ENCODE measurements around the gene RASAL2. TPM values are rescaled to one million over a fixed set of nuclear protein-coding genes. Genes with fewer than 3 reads are reported as not detected.

Gene RASAL2
- total and polyA plus RNA-seq, 2 of the 13 experiments (the other 11 are each of a cell fraction or from before 2014, with no cell fraction given) = 5.4 to 5.9 TPM

DNA sequence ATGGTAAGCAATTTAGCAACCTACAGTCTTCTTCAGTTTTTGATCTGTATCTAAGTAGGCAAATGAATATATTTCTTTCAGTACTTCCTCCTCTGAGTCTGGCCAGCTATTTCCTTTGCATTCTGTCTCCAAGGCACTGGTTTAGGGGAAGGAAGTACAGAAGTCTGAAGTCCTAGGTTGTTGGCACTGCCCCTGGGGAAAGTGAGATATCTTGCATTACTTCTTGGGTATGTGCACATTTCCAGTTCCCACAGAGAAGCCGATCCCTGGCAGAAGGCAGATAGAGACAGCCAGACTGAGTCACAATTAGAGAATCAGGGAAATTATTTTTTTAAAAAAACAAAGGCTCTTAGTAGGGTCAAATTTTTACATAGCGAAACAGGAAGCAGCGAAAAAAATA, 98.8 kb downstream of the RASAL2 start:
- no peak for DNase-seq (ENCODE audit: low spot score)
- ATAC-seq = no peak
- no TSS peak for BruUV-seq (replicated peaks)
- in situ Hi-C loops (cut with HindIII; ENCODE audit: extremely low pct_ligation_motif_present, low pct_unique_long_range_greater_than_20kb) (loop anchor here (5.0 kb wide), 1 partner anchor 235 kb away; no protein-coding TSS in a partner anchor), intact Hi-C loops (cut with micrococcal nuclease; ENCODE audit: unreplicated experiment) (loop anchor here (5.0 kb wide), 1 partner anchor 245 kb away; no protein-coding TSS in a partner anchor)
- H3K9ac ChIP-seq (ENCODE audit: insufficient read depth, low read depth, low read length) = no peak overlapping the region
- ChIA-PET POLR2A (no interaction called here), CTCF (ENCODE audit: low intra/inter-chr PET ratio, low total read pairs) (no interaction called here)
- H3K36me3 ChIP-seq (replicated peaks in 1 of 2; ENCODE audit: control insufficient read depth in 1 of 2, insufficient read depth in 2 of 2, low read length in 2 of 2) = no peaks in the 10 kb centered on the region
- no peaks in the 10 kb centered on the region for H3K9me3 ChIP-seq (ENCODE audit: low read length)
- no peak overlapping the region for H3K27ac ChIP-seq (ENCODE audit: extremely low read length, insufficient read depth, low read length)
- no peak overlapping the region for H2AFZ ChIP-seq (ENCODE audit: low read length)
- FAIRE-seq = no peak
- no peak overlapping the region for H3K4me2 ChIP-seq (ENCODE audit: low read depth, low read length)
- H3K4me1 ChIP-seq (ENCODE audit: insufficient read depth, low read length) = no peaks in the 10 kb centered on the region
- no peaks in the 10 kb centered on the region for H3K27me3 ChIP-seq (ENCODE audit: control insufficient read depth in 1 of 2, insufficient read depth in 2 of 2, low read length in 2 of 2)
- H3K79me2 ChIP-seq (ENCODE audit: insufficient read depth, low read length) = no peaks in the 10 kb centered on the region
- H4K20me1 ChIP-seq (ENCODE audit: insufficient read depth, low read length) = no peaks in the 10 kb centered on the region
- no peak overlapping the region for H3K4me3 ChIP-seq (replicated peaks in 1 of 3; ENCODE audit: insufficient read depth in 1 of 3, low read depth in 2 of 3, low read length in 3 of 3)
- 94% methylated on average over 3 of the region's 3 CpGs for WGBS (ENCODE audit: low lambda C conversion rate)
- TF ChIP-seq ZBTB3 (CRISPR knock-in tag; IDR thresholded peaks at IDR 0.05; ENCODE audit: borderline replicate concordance, low read depth) = no peak
- no peak for TF ChIP-seq ZNF607 (CRISPR knock-in tag; IDR thresholded peaks at IDR 0.05; ENCODE audit: borderline replicate concordance)
- TF ChIP-seq, protein P1, sequence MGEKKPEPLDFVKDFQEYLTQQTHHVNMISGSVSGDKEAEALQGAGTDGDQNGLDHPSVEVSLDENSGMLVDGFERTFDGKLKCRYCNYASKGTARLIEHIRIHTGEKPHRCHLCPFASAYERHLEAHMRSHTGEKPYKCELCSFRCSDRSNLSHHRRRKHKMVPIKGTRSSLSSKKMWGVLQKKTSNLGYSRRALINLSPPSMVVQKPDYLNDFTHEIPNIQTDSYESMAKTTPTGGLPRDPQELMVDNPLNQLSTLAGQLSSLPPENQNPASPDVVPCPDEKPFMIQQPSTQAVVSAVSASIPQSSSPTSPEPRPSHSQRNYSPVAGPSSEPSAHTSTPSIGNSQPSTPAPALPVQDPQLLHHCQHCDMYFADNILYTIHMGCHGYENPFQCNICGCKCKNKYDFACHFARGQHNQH (CRISPR knock-in tag; IDR thresholded peaks at IDR 0.05) = no peak
- TF ChIP-seq, protein P2, sequence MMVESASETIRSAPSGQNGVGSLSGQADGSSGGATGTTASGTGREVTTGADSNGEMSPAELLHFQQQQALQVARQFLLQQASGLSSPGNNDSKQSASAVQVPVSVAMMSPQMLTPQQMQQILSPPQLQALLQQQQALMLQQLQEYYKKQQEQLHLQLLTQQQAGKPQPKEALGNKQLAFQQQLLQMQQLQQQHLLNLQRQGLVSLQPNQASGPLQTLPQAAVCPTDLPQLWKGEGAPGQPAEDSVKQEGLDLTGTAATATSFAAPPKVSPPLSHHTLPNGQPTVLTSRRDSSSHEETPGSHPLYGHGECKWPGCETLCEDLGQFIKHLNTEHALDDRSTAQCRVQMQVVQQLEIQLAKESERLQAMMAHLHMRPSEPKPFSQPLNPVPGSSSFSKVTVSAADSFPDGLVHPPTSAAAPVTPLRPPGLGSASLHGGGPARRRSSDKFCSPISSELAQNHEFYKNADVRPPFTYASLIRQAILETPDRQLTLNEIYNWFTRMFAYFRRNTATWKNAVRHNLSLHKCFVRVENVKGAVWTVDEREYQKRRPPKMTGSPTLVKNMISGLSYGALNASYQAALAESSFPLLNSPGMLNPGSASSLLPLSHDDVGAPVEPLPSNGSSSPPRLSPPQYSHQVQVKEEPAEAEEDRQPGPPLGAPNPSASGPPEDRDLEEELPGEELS (CRISPR knock-in tag; IDR thresholded peaks at IDR 0.05) = no peak
- TF ChIP-seq, protein P3, sequence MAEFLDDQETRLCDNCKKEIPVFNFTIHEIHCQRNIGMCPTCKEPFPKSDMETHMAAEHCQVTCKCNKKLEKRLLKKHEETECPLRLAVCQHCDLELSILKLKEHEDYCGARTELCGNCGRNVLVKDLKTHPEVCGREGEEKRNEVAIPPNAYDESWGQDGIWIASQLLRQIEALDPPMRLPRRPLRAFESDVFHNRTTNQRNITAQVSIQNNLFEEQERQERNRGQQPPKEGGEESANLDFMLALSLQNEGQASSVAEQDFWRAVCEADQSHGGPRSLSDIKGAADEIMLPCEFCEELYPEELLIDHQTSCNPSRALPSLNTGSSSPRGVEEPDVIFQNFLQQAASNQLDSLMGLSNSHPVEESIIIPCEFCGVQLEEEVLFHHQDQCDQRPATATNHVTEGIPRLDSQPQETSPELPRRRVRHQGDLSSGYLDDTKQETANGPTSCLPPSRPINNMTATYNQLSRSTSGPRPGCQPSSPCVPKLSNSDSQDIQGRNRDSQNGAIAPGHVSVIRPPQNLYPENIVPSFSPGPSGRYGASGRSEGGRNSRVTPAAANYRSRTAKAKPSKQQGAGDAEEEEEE (CRISPR knock-in tag; IDR thresholded peaks at IDR 0.05; ENCODE audit: borderline replicate concordance) = no peak
- TF ChIP-seq ZSCAN9 (CRISPR knock-in tag; IDR thresholded peaks at IDR 0.05; ENCODE audit: borderline replicate concordance) = no peak
- TF ChIP-seq, protein P4, sequence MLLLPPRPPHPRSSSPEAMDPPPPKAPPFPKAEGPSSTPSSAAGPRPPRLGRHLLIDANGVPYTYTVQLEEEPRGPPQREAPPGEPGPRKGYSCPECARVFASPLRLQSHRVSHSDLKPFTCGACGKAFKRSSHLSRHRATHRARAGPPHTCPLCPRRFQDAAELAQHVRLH (CRISPR knock-in tag; IDR thresholded peaks at IDR 0.05; ENCODE audit: borderline replicate concordance, low read depth) = no peak
- no peak for TF ChIP-seq ZMAT3 (CRISPR knock-in tag; conservative IDR thresholded peaks at IDR 0.05)
- TF ChIP-seq ZNF605 (CRISPR knock-in tag; IDR thresholded peaks at IDR 0.05) = no peak
- no peak for TF ChIP-seq REL (CRISPR knock-in tag; conservative IDR thresholded peaks at IDR 0.05)
- TF ChIP-seq REXO4 (CRISPR knock-in tag; IDR thresholded peaks at IDR 0.05; ENCODE audit: borderline replicate concordance) = no peak
- TF ChIP-seq, protein P5, sequence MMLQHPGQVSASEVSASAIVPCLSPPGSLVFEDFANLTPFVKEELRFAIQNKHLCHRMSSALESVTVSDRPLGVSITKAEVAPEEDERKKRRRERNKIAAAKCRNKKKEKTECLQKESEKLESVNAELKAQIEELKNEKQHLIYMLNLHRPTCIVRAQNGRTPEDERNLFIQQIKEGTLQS (CRISPR knock-in tag; IDR thresholded peaks at IDR 0.05) = no peak
- TF ChIP-seq PPARG (CRISPR knock-in tag; conservative IDR thresholded peaks at IDR 0.05) = no peak
- no peak for TF ChIP-seq SETDB1 (CRISPR knock-in tag; IDR thresholded peaks at IDR 0.05; ENCODE audit: borderline replicate concordance)
- TF ChIP-seq, protein P6, sequence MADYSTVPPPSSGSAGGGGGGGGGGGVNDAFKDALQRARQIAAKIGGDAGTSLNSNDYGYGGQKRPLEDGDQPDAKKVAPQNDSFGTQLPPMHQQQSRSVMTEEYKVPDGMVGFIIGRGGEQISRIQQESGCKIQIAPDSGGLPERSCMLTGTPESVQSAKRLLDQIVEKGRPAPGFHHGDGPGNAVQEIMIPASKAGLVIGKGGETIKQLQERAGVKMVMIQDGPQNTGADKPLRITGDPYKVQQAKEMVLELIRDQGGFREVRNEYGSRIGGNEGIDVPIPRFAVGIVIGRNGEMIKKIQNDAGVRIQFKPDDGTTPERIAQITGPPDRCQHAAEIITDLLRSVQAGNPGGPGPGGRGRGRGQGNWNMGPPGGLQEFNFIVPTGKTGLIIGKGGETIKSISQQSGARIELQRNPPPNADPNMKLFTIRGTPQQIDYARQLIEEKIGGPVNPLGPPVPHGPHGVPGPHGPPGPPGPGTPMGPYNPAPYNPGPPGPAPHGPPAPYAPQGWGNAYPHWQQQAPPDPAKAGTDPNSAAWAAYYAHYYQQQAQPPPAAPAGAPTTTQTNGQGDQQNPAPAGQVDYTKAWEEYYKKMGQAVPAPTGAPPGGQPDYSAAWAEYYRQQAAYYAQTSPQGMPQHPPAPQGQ (CRISPR knock-in tag; IDR thresholded peaks at IDR 0.05; ENCODE audit: borderline replicate concordance) = no peak

All from HepG2 (cell line).